Liver (tissue), 9 donors: Measurements from ENCODE around the gene DNAH2. TPM values are rescaled to one million over a fixed set of nuclear protein-coding genes. Genes with fewer than 3 reads are reported as not detected.
A peak's percentile ranks its signal among the peaks of the same experiment; 100 is the strongest.

Experiments used
- DNase-seq: peaks from one replicate; pipeline ENCODE4 v3.0.0-alpha.2; 2017; ENCODE audit warnings: low spot score
- H3K27ac ChIP-seq, 2 donors: one replicate each; pipeline ENCODE4 v1.7.0; 2013; ENCODE audit warnings: inconsistent platforms in 2 of 2, low read length in 2 of 2, control low read depth in 1 of 2, low read depth in 1 of 2, mild to moderate bottlenecking in 1 of 2
- H3K27me3 ChIP-seq, 4 donors: one replicate each; pipeline versions ENCODE4 v1.6.1 to v1.7.0; 2013; ENCODE audit warnings: low read length in 3 of 4, inconsistent platforms in 1 of 4, mild to moderate bottlenecking in 1 of 4, moderate library complexity in 1 of 4; ENCODE audit not compliant: control insufficient read depth in 4 of 4, insufficient read depth in 4 of 4
- H3K36me3 ChIP-seq, 4 donors: one replicate each; pipeline versions ENCODE4 v1.6.1 to v1.7.0; 2013; ENCODE audit warnings: low read length in 3 of 4, mild to moderate bottlenecking in 3 of 4, low read depth in 1 of 4, moderate library complexity in 1 of 4; ENCODE audit not compliant: control insufficient read depth in 4 of 4, insufficient read depth in 3 of 4
- H3K4me1 ChIP-seq, 4 donors: one replicate each; pipeline versions ENCODE4 v1.6.1 to v1.7.0; 2013; ENCODE audit warnings: low read length in 3 of 4, mild to moderate bottlenecking in 3 of 4, moderate library complexity in 1 of 4; ENCODE audit not compliant: control insufficient read depth in 4 of 4, insufficient read depth in 4 of 4
- H3K4me3 ChIP-seq, 3 donors: one replicate each; pipeline versions ENCODE4 v1.6.1 to v1.7.0; 2013; ENCODE audit warnings: low read length in 3 of 3, control low read depth in 1 of 3, low read depth in 1 of 3, mild to moderate bottlenecking in 1 of 3
- H3K9ac ChIP-seq, 2 donors: one replicate each; pipeline ENCODE4 v1.7.0; 2013; ENCODE audit warnings: low read length in 2 of 2, mild to moderate bottlenecking in 2 of 2, moderate library complexity in 2 of 2, control low read depth in 1 of 2, low read depth in 1 of 2
- H3K9me3 ChIP-seq, 4 donors: one replicate each; pipeline versions ENCODE4 v1.6.1 to v1.7.0; 2013; ENCODE audit warnings: low read length in 3 of 4; ENCODE audit not compliant: control insufficient read depth in 4 of 4
- ATF3 ChIP-seq: IDR thresholded peaks from 2 replicates; pipeline ENCODE4 v1.6.1; 2016; ENCODE audit warnings: antibody characterized with exemption
- CTCF ChIP-seq: fragments of 150-350 bp; IDR thresholded peaks from 2 replicates; pipeline ENCODE4 v1.5.1; 2017; ENCODE audit warnings: improper control_type of control experiment, low read depth, low read length; ENCODE audit not compliant: missing input control
- EGR1 ChIP-seq, 2 donors: IDR thresholded peaks; 2 replicates each; pipeline ENCODE4 v1.6.1; 2016 to 2018; ENCODE audit warnings: antibody characterized with exemption in 2 of 2, low read depth in 2 of 2
- FOXA1 ChIP-seq: IDR thresholded peaks from 2 replicates; pipeline ENCODE4 v1.6.1; 2016; ENCODE audit warnings: antibody characterized with exemption
- FOXA2 ChIP-seq: IDR thresholded peaks from 2 replicates; pipeline ENCODE4 v1.6.1; 2016; ENCODE audit warnings: antibody characterized with exemption
- GABPA ChIP-seq, 2 donors: IDR thresholded peaks in 1 of 2; conservative IDR thresholded peaks in 1 of 2; 2 replicates each; pipeline ENCODE4 v1.6.1; 2016; ENCODE audit warnings: antibody characterized with exemption in 2 of 2, mild to moderate bottlenecking in 1 of 2, moderate library complexity in 1 of 2
- HNF4A ChIP-seq, 2 donors: conservative IDR thresholded peaks; 2 replicates each; pipeline ENCODE4 v1.6.1; 2016; ENCODE audit warnings: antibody characterized with exemption in 2 of 2, mild to moderate bottlenecking in 2 of 2
- HNF4G ChIP-seq: IDR thresholded peaks from 2 replicates; pipeline ENCODE4 v1.6.1; 2016; ENCODE audit warnings: antibody characterized with exemption
- JUND ChIP-seq, 2 donors: IDR thresholded peaks; 2 replicates each; pipeline ENCODE4 v1.6.1; 2016; ENCODE audit warnings: antibody characterized with exemption in 2 of 2
- MAX ChIP-seq: IDR thresholded peaks from 2 replicates; pipeline ENCODE4 v1.6.1; 2016; ENCODE audit warnings: antibody characterized with exemption
- NR2F2 ChIP-seq: IDR thresholded peaks from 2 replicates; pipeline ENCODE4 v1.6.1; 2016; ENCODE audit warnings: antibody characterized with exemption
- RAD21 ChIP-seq, 2 donors: IDR thresholded peaks; 2 replicates each; pipeline ENCODE4 v1.6.1; 2016; ENCODE audit warnings: antibody characterized with exemption in 2 of 2, mild to moderate bottlenecking in 2 of 2
- REST ChIP-seq: IDR thresholded peaks from 2 replicates; pipeline ENCODE4 v1.6.1; 2016; ENCODE audit warnings: antibody characterized with exemption, mild to moderate bottlenecking
- RXRA ChIP-seq, 2 donors: IDR thresholded peaks; 2 replicates each; pipeline ENCODE4 v1.6.1; 2017 to 2018; ENCODE audit warnings: antibody characterized with exemption in 2 of 2, mild to moderate bottlenecking in 1 of 2
- SP1 ChIP-seq: IDR thresholded peaks from 2 replicates; pipeline ENCODE4 v1.6.1; 2018; ENCODE audit warnings: antibody characterized with exemption, mild to moderate bottlenecking
- TAF1 ChIP-seq: conservative IDR thresholded peaks from 2 replicates; pipeline ENCODE4 v1.6.1; 2016; ENCODE audit warnings: antibody characterized with exemption, mild to moderate bottlenecking
- YY1 ChIP-seq: IDR thresholded peaks from 2 replicates; pipeline ENCODE4 v1.6.1; 2016; ENCODE audit warnings: antibody characterized with exemption, mild to moderate bottlenecking
- ZBTB33 ChIP-seq: IDR thresholded peaks from 2 replicates; pipeline ENCODE4 v1.6.1; 2016; ENCODE audit warnings: antibody characterized with exemption
- WGBS: extraction: QIAGEN DNeasy Blood & Tissue Kit; methylation state at CpG from one replicate; pipeline ENCODE4 v1.1.7; 2013; 5-methylcytosine and 5-hydroxymethylcytosine counted together
- polyA plus RNA-seq, 2 donors: library from polyadenylated mRNA; stranded (reverse) in 1 of 2; unstranded in 1 of 2; fragments of 200-250 nt in 1 of 2; fragments of >200 nt in 1 of 2; fragmentation: Nextera tagmentation in 1 of 2; extraction: Ambion mirVana in 1 of 2; gene quantifications; one replicate each; pipeline versions ENCODE4 v1.2.1 to v1.2.3, GENCODE V29; 2013 to 2015
- total RNA-seq, 2 donors: library from RNA; depleted of rRNA; stranded (reverse); fragments of >200 nt; gene quantifications; one replicate each; pipeline ENCODE4 v1.2.3, GENCODE V29; 2014
- donor health status: healthy.
- donor health status: healthy.
- donor health status: healthy.
- donor health status: healthy.
- donor health status: healthy.

DNAH2 gene
- total and polyA plus RNA-seq, 4 donors: under 0.01 to 0.25 (median 0.05) TPM

GRCh38 chr17:7677388-7678067, 40.0 kb upstream of the DNAH2 start:
- Histone ChIP-seq H3K9me3 (peaks cover 4 to 10% (median 5%) of the 10 kb centered on the region in 4 donors), H3K4me1 (no peaks in the 10 kb centered on the region), H3K27me3 (no peaks in the 10 kb centered on the region), H3K27ac (no peak overlapping the region), H3K9ac (no peak overlapping the region), H3K36me3 (peaks cover 9 to 31% (median 22%) of the 10 kb centered on the region in 4 donors), H3K4me3 (no peak overlapping the region)
- 85% methylated on average over 10 of the region's 10 CpGs for WGBS
- no peak for TF ChIP-seq TAF1
- no peak for DNase-seq

GRCh38 chr17:7684851-7685532, 32.6 kb upstream of the DNAH2 start:
- TF ChIP-seq FOXA2 (no peak), FOXA1 (no peak), EGR1 (IDR thresholded peaks at IDR 0.05; ENCODE audit: low read depth in 2 of 2) (no peak), JUND (IDR thresholded peaks at IDR 0.05) (no peak), YY1 (no peak), CTCF (no peak), NR2F2 (no peak), HNF4G (no peak), SP1 (no peak), RXRA (IDR thresholded peaks at IDR 0.05) (no peak), GABPA (IDR thresholded peaks at IDR 0.05 in 1 of 2, conservative IDR thresholded peaks at IDR 0.05 in 1 of 2) (no peak), TAF1 (no peak), HNF4A (conservative IDR thresholded peaks at IDR 0.05) (no peak), ATF3 (no peak), MAX (no peak), RAD21 (IDR thresholded peaks at IDR 0.05) (no peak), REST (no peak), ZBTB33 (no peak)
- H3K27me3 ChIP-seq: no peaks in the 10 kb centered on the region
- H3K9ac ChIP-seq: no peak overlapping the region
- peak overlapping the region; percentile 93 to 98 for H3K27ac ChIP-seq
- no peak for DNase-seq
- H3K9me3 ChIP-seq: no peaks in the 10 kb centered on the region
- peak overlapping the region in 2 of 3 donors; percentile 84 to 85 for H3K4me3 ChIP-seq
- H3K4me1 ChIP-seq: peaks cover 4 to 31% (median 24%) of the 10 kb centered on the region in 4 donors
- WGBS: 64% methylated on average over 15 of the region's 15 CpGs
- no peaks in the 10 kb centered on the region for H3K36me3 ChIP-seq
